CD4-positive, alpha-beta T cell treated with Interleukin-17A for 1 hour (primary cell): ENCODE measurements around the gene SEC14L2.
"Not testable (repeated sequence)": the region's sequence is repeated elsewhere in the genome, so short reads cannot be mapped to it uniquely, and the experiment has no call there.

Experiments used
- DNase-seq: peaks from one replicate; pipeline ENCODE4 v3.0.0-alpha.2; 2020

Gene SEC14L2

GRCh38 chr22:30460555-30460954, 63.7 kb downstream of the SEC14L2 start:
- DNase-seq = not testable (repeated sequence)

GRCh38 chr22:30469165-30469564, 72.3 kb downstream of the SEC14L2 start:
- DNase-seq = no peak

GRCh38 chr22:30470655-30471054, 73.8 kb downstream of the SEC14L2 start:
- no peak for DNase-seq

- no peak for DNase-seq
Observed at GRCh38 chr22:30471616-30472318, 74.9 kb downstream of the SEC14L2 start, which contains the start of gene SEC14L3. TSS of gene SEC14L3 (minus strand) at chr22:30472017. CDS start at chr22:30471958, 59 bp downstream.

GRCh38 chr22:30472994-30473720, 76.3 kb downstream of the SEC14L2 start:
- DNase-seq = no peak

- no peak for DNase-seq
Observed at GRCh38 chr22:30474121-30474520, 77.3 kb downstream of the SEC14L2 start.
